ENCODE results near the gene TRDN. TPM values are rescaled to one million over a fixed set of nuclear protein-coding genes. Genes with fewer than 3 reads are reported as not detected.
"Not testable (repeated sequence)": the region's sequence is repeated elsewhere in the genome, so short reads cannot be mapped to it uniquely, and the experiment has no call there.

The TRDN gene
- polyA plus RNA-seq, 1 donor from 2014 or later: not detected

- Histone ChIP-seq H3F3A (ENCODE audit: insufficient read depth, low read length, poor library complexity, severe bottlenecking) (no peaks in the 10 kb centered on the region), H3K36me3 (ENCODE audit: insufficient read depth, low read length) (no peaks in the 10 kb centered on the region)
Observed at GRCh38 chr6:123233336-123233735, 403.4 kb downstream of the TRDN start.

DNA sequence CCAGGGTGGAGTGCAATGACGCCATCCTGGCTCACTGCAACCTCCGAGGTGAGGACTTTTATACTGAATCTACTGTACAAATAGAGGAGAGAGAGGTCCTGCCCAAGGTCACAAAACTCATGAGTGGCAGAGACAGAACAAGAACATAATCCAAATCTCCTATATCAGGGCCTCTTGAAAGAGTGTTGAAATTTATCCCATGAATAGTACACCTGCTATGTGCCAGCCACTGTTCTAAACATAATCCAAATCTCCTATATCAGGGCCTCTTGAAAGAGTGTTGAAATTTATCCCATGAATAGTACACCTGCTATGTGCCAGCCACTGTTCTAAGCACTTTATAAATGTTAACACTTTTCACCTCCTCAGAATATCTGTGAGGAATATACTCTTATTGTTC, 409.0 kb downstream of the TRDN start:
- not testable (repeated sequence) for H2AFZ ChIP-seq (ENCODE audit: low read depth, low read length); H3K9me2 ChIP-seq (ENCODE audit: insufficient read depth, low read length); H3F3A ChIP-seq (ENCODE audit: insufficient read depth, low read length, poor library complexity, severe bottlenecking); H3K27ac ChIP-seq (ENCODE audit: low read length); H3K4me2 ChIP-seq (ENCODE audit: low read length); H3K36me3 ChIP-seq (ENCODE audit: insufficient read depth, low read length); H3K4me3 ChIP-seq (ENCODE audit: low read length); H3K79me2 ChIP-seq (replicated peaks; ENCODE audit: insufficient read depth, low read length); H3K9me3 ChIP-seq (ENCODE audit: low read length); H4K20me1 ChIP-seq (ENCODE audit: insufficient read depth); H3K9ac ChIP-seq (ENCODE audit: low read length); H3K27me3 ChIP-seq (ENCODE audit: insufficient read depth, low read depth, low read length)

More at GRCh38 chr6:123233336-123233735, 403.4 kb downstream of the TRDN start:
- Histone ChIP-seq H3K9ac (ENCODE audit: low read length) (no peak overlapping the region), H3K27me3 (ENCODE audit: insufficient read depth, low read depth, low read length) (no peaks in the 10 kb centered on the region), H4K20me1 (ENCODE audit: insufficient read depth) (no peaks in the 10 kb centered on the region), H2AFZ (ENCODE audit: low read depth, low read length) (no peak overlapping the region), H3K4me2 (ENCODE audit: low read length) (no peak overlapping the region), H3K9me2 (ENCODE audit: insufficient read depth, low read length) (no peaks in the 10 kb centered on the region), H3K79me2 (replicated peaks; ENCODE audit: insufficient read depth, low read length) (no peaks in the 10 kb centered on the region), H3K4me3 (ENCODE audit: low read length) (no peak overlapping the region), H3K9me3 (ENCODE audit: low read length) (no peaks in the 10 kb centered on the region), H3K27ac (ENCODE audit: low read length) (no peak overlapping the region)
- TF ChIP-seq EZH2 (IDR thresholded peaks at IDR 0.05; ENCODE audit: borderline replicate concordance, insufficient read depth, low read length, poor library complexity, severe bottlenecking): no peak

DNA sequence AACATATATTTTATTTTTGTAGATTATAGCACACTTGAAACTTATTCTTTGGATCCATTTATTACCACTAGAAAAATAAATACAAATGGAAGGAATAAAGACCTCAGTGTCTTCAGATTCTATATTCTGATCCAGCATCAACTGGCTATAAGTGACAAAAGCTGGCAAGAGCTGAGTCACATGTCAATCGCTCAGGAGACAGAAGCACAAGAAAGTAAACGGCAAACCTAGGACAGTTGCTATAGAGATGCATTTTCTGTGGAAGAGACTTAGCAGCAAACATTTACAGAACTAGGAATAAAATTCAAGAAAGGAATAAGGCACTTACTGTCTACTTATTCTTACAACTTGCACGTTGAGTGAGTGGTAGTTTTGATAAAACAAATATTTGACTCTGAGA, 410.4 kb downstream of the TRDN start:
- H3K27ac ChIP-seq (ENCODE audit: low read length): peak overlapping the region; percentile 48
- no peaks in the 10 kb centered on the region for H3K79me2 ChIP-seq (replicated peaks; ENCODE audit: insufficient read depth, low read length)
- no peaks in the 10 kb centered on the region for H3K9me2 ChIP-seq (ENCODE audit: insufficient read depth, low read length)
- peak overlapping the region; percentile 2 for H3K4me3 ChIP-seq (ENCODE audit: low read length)
- H3F3A ChIP-seq (ENCODE audit: insufficient read depth, low read length, poor library complexity, severe bottlenecking): no peaks in the 10 kb centered on the region
- no peak overlapping the region for H3K9ac ChIP-seq (ENCODE audit: low read length)
- no peaks in the 10 kb centered on the region for H3K27me3 ChIP-seq (ENCODE audit: insufficient read depth, low read depth, low read length)
- H2AFZ ChIP-seq (ENCODE audit: low read depth, low read length): no peak overlapping the region
- H4K20me1 ChIP-seq (ENCODE audit: insufficient read depth): no peaks in the 10 kb centered on the region
- TF ChIP-seq EP300 (conservative IDR thresholded peaks at IDR 0.05; ENCODE audit: poor library complexity, severe bottlenecking): peak; percentile 84
- TF ChIP-seq CTCF (IDR thresholded peaks at IDR 0.05; ENCODE audit: poor library complexity, severe bottlenecking): no peak
- TF ChIP-seq REST (IDR thresholded peaks at IDR 0.05; ENCODE audit: borderline replicate concordance): peak; percentile 56
- TF ChIP-seq POLR2AphosphoS5 (IDR thresholded peaks at IDR 0.05): peak; percentile 72
- no peaks in the 10 kb centered on the region for H3K9me3 ChIP-seq (ENCODE audit: low read length)
- peak overlapping the region; percentile 16 for H3K4me2 ChIP-seq (ENCODE audit: low read length)
- no peaks in the 10 kb centered on the region for H3K36me3 ChIP-seq (ENCODE audit: insufficient read depth, low read length)
